ENCODE measurements around the gene OTOP1.
A peak's percentile ranks its signal among the peaks of the same experiment; 100 is the strongest.
"Not testable (repeated sequence)": the region's sequence is repeated elsewhere in the genome, so short reads cannot be mapped to it uniquely, and the experiment has no call there.

Gene OTOP1, protein sequence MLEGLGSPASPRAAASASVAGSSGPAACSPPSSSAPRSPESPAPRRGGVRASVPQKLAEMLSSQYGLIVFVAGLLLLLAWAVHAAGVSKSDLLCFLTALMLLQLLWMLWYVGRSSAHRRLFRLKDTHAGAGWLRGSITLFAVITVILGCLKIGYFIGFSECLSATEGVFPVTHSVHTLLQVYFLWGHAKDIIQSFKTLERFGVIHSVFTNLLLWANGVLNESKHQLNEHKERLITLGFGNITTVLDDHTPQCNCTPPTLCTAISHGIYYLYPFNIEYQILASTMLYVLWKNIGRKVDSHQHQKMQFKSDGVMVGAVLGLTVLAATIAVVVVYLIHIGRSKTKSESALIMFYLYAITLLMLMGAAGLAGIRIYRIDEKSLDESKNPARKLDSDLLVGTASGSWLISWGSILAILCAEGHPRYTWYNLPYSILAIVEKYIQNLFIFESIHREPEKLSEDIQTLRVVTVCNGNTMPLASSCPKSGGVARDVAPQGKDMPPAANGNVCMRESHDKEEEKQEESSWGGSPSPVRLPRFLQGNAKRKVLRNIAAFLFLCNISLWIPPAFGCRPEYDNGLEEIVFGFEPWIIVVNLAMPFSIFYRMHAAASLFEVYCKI

DNA sequence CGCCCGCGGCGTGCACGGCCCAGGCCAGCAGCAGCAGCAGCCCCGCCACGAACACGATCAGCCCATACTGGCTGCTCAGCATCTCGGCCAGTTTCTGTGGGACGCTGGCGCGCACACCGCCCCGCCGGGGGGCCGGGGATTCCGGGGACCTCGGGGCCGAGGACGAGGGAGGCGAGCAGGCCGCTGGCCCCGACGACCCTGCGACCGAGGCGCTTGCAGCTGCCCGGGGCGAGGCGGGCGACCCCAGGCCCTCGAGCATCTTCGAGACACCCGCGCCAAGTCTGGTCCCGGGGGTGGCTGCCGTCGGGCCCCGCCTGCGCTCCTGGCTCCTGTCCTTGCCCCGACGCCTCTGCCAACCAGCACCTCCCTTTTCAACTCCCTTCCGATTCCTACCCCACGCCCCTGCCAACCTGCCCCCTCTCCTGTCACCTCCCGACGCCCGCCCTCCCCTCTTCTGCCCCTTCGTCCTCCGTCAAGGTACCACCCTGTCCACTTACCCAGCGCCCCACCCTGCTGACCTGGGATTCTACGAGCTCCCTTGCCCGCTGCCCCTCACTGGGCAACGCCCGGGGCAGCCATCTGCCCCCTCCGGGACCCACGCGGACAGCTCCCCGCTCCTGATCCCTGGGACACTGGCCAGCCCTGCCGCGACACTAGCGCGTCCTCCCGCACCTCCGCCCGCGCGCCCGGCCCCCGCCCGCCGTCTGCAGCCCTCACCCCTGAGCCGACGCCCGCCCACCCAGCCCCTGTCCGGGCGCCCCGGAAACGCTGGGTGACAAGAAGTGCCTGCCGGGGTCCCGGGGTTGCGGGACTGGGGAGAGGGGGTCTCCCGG lies at the start of gene OTOP1:
Gene OTOP1, minus strand, starts transcription at position 324 of the 833 bp plus-strand sequence. Its CDS starts 65 bp downstream, at position 259.
- no peak for DNase-seq (ENCODE audit: low read depth in 3 of 3)

DNA sequence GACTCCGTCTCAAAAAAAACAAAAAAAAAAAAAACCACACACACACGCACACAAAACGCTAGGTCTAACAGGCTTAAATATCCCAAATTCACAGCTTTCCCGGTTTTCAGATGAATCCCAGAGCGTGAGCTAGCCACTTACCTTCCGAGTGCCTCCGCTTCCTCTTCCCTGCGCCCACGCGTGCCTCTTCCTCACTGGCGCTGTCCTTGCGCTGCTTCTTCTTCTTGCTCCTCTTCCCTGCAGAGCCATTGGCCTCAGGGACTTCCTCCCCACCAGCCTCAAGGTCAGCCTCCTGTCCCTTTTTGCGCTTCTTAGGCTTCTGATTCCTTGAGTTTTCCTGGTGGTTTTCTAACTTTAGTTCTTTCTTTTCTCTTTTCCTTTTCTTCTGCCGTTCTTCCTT lies 47.5 kb upstream of the OTOP1 start:
- DNase-seq (ENCODE audit: low read depth in 3 of 3) = no peak

DNA sequence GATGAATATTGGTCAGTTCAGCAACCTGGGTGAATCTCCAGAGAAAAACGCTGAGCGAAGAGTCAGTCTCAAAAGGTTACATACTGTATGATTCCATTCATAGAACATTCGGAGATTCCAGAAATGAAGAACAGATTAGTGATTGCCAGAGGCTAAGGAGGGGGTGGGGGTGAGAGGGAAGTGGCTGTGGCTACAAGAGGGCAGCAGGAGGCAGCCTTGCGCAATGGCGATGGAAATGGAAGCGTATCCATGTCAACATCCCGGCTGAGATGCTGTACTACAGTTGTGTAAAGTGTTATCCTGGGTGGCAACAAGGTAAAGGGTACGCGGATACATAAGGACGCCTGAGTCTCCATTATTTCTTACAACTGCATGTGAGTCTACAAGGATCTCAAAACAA lies 45.2 kb upstream of the OTOP1 start:
- no peak for DNase-seq (ENCODE audit: low read depth in 3 of 3)

DNA sequence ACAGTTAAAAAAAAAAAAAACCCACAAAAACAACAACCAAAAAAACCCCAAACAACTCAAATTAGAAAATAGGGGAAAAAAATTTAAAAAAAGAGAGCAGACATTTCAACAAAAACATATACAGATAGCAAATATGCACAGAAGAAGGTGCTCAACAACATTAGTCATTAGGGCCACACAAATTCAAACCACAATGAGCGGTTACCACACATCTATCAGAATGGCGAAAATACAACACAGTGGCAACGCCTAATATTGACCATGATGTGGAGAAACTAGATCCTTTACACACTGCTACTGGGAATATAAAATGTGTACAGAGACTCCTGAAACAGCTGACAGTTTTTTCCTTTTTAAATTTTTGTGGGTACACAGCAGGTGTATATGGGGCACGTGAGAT lies 43.8 kb upstream of the OTOP1 start:
- no peak for DNase-seq (ENCODE audit: low read depth in 3 of 3)

DNA sequence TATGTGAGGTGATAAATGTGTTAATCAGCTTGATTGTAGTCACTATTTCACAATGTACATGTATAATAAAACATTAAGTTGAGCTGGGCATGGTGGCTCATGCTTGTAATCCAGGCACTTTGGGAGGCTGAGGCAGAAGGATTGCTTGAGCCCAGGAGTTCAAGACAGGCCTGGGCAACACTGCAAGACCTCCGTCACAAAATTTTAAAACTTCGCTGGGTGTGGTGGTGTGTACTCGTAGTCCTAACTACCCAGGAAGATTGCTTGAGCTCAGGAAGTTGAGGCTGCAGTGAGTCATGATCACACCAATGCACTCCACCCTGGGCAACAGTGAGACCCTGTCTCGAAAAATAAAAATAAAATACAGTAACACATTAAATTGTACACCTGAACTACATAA lies 43.1 kb upstream of the OTOP1 start:
- DNase-seq (ENCODE audit: low read depth in 3 of 3) = no peak

DNA sequence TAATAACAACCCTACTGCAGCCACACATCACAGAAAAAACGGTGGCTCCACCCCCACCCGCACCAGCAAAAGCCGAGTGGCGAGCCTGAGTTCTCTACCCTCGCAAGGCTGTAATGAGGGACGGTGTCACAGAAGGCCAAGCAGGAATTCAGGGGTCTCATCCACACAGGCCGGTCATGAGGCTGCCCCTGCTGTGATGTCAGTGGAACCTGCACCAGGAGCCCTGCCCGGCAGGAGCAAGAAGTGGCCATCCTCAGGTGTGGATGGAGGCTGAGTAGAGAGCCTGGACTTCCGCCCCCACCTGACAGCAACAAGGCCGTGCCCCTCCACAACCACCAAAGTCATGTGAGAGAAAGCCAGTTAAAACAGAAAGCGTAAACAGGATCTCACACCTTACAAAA lies 42.6 kb upstream of the OTOP1 start:
- no peak for DNase-seq (ENCODE audit: low read depth in 3 of 3)

GRCh38 chr4:4268776-4269175 lies 42.0 kb upstream of the OTOP1 start:
- no peak for DNase-seq (ENCODE audit: low read depth in 3 of 3)

DNA sequence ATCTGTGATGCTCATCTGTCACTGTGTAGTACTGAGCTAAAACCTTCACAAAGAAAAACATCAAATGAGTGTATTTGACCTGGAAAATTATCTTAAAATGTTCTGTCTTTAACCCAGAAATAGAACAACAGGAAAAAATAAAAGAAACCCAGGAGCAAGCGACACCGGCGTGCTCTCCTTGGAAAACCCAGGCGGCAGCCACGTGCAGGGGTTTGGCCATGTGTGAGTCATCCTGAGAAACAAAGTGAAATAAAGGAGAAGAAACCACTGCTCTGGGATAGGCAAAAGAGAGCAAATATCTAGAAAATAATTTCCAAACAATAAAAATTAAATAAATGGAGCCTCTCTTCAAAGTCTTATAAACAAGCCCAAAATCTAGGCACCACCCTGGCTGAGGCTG lies 41.3 kb upstream of the OTOP1 start:
- DNase-seq (ENCODE audit: low read depth in 3 of 3) = no peak

DNA sequence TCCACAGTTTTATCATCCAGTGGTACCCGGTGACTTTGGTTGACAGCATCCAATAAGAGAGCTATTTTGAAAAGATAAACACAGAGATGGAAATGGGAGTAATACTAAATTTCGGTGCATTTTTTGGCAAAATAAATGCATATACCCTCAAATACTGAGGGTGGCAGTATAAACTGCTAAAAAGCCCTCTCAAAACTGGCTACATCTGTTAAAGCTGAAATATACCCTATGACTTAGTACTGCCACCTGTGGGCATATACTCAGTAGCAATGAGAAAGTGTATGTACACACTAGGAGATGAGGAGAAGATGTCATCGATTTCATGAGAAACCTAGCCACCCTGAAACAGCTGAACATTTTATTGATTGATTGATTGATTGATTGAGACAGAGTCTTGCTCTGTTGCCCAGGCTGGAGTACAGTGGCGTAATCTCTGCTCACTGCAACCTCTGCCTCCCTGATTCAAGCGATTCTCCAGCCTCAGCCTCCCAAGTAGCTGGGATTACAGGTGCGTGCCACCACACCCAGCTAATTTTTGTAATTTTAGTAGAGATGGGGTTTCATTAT lies 33.5 kb upstream of the OTOP1 start:
- no peak for DNase-seq (ENCODE audit: low read depth in 3 of 3)

DNA sequence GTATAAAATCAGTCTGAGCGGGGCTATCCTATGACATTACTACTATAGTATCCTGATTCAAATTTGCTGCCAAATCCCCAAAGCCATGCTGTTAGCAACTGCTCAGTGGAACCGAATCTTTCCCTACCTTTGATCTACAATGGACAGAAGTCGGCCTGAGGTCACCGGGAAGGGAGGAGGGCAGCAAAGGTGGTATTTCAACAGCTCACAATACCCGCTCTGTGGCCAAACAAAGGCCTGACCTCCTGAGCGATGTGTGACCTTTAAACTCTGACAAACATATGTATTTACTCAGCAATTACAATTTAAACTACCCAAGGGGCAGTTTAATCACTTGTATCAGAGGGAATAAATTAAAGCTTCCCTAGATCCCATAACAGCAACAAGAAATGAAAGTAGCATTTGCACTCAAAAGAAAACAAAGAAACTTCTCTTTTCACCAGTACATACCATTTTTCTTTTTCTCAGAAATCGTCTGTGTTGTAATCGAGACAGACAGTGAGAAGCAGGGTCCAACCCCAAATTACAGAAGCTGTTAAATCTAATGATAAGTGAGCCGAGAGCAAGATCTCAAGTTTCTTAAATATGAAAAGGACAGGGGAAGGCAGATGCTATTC lies 32.9 kb upstream of the OTOP1 start:
- DNase-seq (ENCODE audit: low read depth in 3 of 3) = no peak

- not testable (repeated sequence) for DNase-seq (ENCODE audit: low read depth in 3 of 3)
These were observed 31.0 kb upstream of the OTOP1 start for GRCh38 chr4:4257705-4258104.

- no peak for DNase-seq (ENCODE audit: low read depth in 3 of 3)
These were observed 30.1 kb upstream of the OTOP1 start for GRCh38 chr4:4256799-4257198.

DNA sequence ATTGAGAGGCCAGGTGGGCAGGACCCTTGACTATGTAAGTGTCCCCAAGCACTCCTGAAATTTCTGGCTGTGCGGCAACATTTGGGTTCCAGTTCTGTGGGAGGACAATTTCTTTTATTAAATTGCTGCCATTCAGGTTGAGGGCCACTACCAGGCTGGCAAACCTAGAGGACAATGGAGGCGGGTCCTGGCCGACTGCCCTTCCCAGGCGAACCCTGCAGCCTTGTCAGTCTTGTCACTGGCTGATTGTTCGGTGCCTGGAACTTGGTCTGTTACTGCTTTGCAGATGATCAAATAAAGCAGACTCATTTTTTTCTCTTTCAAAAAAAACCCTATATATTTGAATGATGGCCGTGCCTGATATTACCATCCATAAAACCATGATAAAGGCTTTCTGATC lies 27.9 kb upstream of the OTOP1 start:
- no peak for DNase-seq (ENCODE audit: low read depth in 3 of 3)

- no peak for DNase-seq (ENCODE audit: low read depth in 3 of 3)
These were observed 27.5 kb upstream of the OTOP1 start for GRCh38 chr4:4254199-4254598.

DNA sequence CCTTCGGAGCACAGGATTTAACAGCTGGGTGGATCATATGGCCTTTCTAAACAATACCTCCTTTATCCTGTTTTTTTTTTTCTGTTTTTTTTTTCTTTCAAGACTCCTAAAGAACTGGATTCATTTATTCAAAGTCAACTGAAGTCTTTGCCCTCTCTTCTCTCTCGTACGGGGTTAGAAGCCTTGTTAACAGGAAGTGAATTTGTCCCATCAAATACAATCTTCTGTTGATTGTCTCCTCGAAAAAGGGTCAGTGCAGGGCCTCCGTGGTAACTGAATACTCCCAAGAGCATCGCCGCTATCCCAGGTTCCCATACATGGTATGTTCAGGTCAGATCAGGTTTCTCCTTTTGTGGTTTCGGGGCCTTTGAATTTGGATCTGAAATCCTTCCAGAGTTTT lies 23.1 kb upstream of the OTOP1 start:
- DNase-seq (ENCODE audit: low read depth in 3 of 3) = no peak

DNA sequence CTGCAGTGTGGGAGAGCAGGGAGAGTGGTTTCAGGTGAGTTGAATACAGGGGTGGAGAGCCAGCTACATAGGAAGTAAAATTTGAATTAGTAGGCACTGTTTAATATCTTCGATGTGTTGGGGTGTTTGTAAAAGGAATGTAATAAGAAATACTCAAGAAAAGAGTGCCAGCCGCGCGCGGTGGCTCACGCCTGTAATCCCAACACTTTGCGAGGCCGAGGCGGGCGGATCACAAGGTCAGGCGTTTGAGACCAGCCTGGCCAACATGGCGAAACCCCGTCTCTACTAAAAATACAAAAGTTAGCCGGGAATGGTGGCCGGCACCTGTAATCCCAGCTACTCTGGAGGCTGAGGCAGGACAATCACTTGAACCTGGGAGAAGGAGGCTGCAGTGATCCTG lies 22.6 kb upstream of the OTOP1 start:
- not testable (repeated sequence) for DNase-seq (ENCODE audit: low read depth in 3 of 3)

GRCh38 chr4:4248885-4249203 lies 22.1 kb upstream of the OTOP1 start:
- no peak for DNase-seq (ENCODE audit: low read depth in 3 of 3)

DNA sequence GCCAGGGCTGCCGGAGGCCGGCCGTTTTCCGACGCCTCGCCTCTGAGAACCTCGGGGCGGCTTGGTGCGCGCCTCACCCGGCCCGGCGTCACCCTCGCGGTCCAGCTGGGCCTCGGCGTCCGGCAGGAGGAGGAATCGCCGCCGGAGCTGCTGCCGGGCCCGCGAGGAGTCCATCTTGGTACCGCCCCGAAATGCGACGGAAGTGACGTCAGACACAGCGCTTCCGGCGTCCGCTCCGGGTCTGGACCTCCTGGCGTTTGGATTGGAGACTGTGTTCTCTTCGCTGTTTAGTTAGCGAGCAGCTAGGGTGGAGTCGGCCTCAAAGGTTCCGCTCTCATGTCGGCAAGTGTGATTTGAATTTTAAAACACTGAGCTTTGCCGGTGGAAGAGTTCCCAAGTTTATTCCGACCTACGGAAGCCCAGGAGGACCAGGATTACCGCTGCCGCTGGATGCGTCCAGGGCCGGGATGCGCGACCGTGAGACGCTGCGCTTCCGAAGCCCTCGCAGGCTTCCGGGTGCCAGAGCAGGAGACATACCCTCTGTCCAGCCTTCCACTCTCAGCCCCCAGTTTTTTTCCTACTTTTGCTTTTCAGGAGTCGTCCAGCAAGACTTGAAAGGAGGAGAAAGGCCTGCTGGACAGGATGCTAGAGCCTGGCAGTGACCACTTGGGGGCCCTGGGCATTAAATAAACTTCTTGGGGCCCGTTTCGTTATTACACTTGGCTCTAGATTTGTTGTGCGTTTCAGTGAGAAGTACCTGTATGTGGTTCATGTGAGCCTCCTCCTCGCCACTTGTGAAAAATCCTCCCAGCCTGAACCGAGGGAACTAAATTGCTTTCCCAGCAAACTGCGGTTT lies 21.5 kb upstream of the OTOP1 start, which contains the start of gene TMEM128:
Gene TMEM128, minus strand, starts transcription at position 195 of the 856 bp plus-strand sequence. Its CDS starts 21 bp downstream, at position 174.
- peak; percentile 80 to 83 (median 82) for DNase-seq (ENCODE audit: low read depth in 3 of 3)

- no peak for DNase-seq (ENCODE audit: low read depth in 3 of 3)
These were observed 20.9 kb upstream of the OTOP1 start for GRCh38 chr4:4247696-4248028.

DNA sequence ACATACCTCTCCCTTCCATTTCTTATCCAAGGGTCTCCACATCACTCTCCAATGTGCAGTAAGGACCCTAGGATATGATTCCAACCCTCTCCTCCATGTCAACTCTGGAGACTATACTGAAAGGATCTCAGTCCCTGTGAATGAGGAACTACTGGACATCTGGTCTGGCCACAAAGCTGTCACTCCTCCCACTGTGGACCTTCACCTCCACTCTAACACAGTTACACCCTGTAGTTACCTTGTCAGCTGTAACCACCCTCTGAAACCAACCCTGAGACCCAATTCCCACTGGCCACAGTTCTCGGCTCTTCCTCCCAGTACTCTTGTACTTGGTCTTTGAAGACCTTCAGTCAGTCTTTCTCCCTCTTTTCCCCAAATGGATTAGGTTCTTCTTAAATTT lies 18.4 kb upstream of the OTOP1 start:
- DNase-seq (ENCODE audit: low read depth in 3 of 3) = no peak

- not testable (repeated sequence) for DNase-seq (ENCODE audit: low read depth in 3 of 3)
These were observed 12.8 kb upstream of the OTOP1 start for GRCh38 chr4:4239551-4239950.
